ENCODE measurements around the gene PCDHA12. TPM values are rescaled to one million over a fixed set of nuclear protein-coding genes. Genes with fewer than 3 reads are reported as not detected.
A peak's percentile ranks its signal among the peaks of the same experiment; 100 is the strongest.

PCDHA12 gene
- total and polyA plus RNA-seq, 4 donors: 0.01 to 0.08 TPM; not detected in 2

- 38% methylated on average over 76 of the region's 76 CpGs for WGBS
Observed at GRCh38 chr5:140862441-140863295, 12.4 kb upstream of the PCDHA12 start.

GRCh38 chr5:140868721-140869554 lies 6.2 kb upstream of the PCDHA12 start, which contains the start of gene PCDHA11:
TSS of gene PCDHA11 (plus strand) at chr5:140868957. CDS start at chr5:140869104, 147 bp downstream.
- WGBS: 16% methylated on average over 41 of the region's 41 CpGs
- Histone ChIP-seq H3K9ac (ENCODE audit: low read depth in 1 of 2, low read length in 2 of 2) (no peak within 1 kb of the TSS), H3K9me3 (ENCODE audit: control insufficient read depth in 4 of 4, low read length in 3 of 4) (peaks cover 12 to 23% (median 17%) of the 10 kb centered on the region in 4 donors), H3K4me3 (ENCODE audit: low read depth in 1 of 3, low read length in 3 of 3) (peak within 1 kb of the TSS in 1 of 3 donors; percentile 5), H3K27me3 (ENCODE audit: control insufficient read depth in 4 of 4, insufficient read depth in 4 of 4, low read length in 3 of 4) (peaks cover 0 to 11% (median 5%) of the 10 kb centered on the region in 4 donors), H3K36me3 (ENCODE audit: control insufficient read depth in 4 of 4, insufficient read depth in 3 of 4, low read depth in 1 of 4, low read length in 3 of 4) (no peaks in the 10 kb centered on the region), H3K27ac (ENCODE audit: low read depth in 1 of 2, low read length in 2 of 2) (no peak within 1 kb of the TSS), H3K4me1 (ENCODE audit: control insufficient read depth in 4 of 4, insufficient read depth in 4 of 4, low read length in 3 of 4) (no peaks in the 10 kb centered on the region)
- no peak for DNase-seq (ENCODE audit: low spot score)
- TF ChIP-seq HNF4A (conservative IDR thresholded peaks at IDR 0.05): no peak
- no peak for TF ChIP-seq NR2F2 (IDR thresholded peaks at IDR 0.05)
- peak; percentile 21 for TF ChIP-seq CTCF (IDR thresholded peaks at IDR 0.05; ENCODE audit: low read depth, low read length, missing input control)
- TF ChIP-seq RAD21 (IDR thresholded peaks at IDR 0.05): peak; percentile 35 to 53
- TF ChIP-seq ATF3 (IDR thresholded peaks at IDR 0.05): no peak

More at GRCh38 chr5:140862441-140863295, 12.4 kb upstream of the PCDHA12 start:
- Histone ChIP-seq H3K36me3 (ENCODE audit: control insufficient read depth in 4 of 4, insufficient read depth in 3 of 4, low read depth in 1 of 4, low read length in 3 of 4) (peaks cover 0 to 4% (median 0%) of the 10 kb centered on the region in 4 donors), H3K9me3 (ENCODE audit: control insufficient read depth in 4 of 4, low read length in 3 of 4) (peaks cover 9 to 29% (median 26%) of the 10 kb centered on the region in 4 donors), H3K9ac (ENCODE audit: low read depth in 1 of 2, low read length in 2 of 2) (no peak overlapping the region), H3K27me3 (ENCODE audit: control insufficient read depth in 4 of 4, insufficient read depth in 4 of 4, low read length in 3 of 4) (peaks cover 0 to 8% (median 6%) of the 10 kb centered on the region in 4 donors), H3K4me1 (ENCODE audit: control insufficient read depth in 4 of 4, insufficient read depth in 4 of 4, low read length in 3 of 4) (no peaks in the 10 kb centered on the region), H3K27ac (ENCODE audit: low read depth in 1 of 2, low read length in 2 of 2) (no peak overlapping the region), H3K4me3 (ENCODE audit: low read depth in 1 of 3, low read length in 3 of 3) (peak overlapping the region in 1 of 3 donors; percentile 24)
- no peak for DNase-seq (ENCODE audit: low spot score)
- no peak for TF ChIP-seq TAF1 (conservative IDR thresholded peaks at IDR 0.05)

- Histone ChIP-seq H3K4me3 (ENCODE audit: low read depth in 1 of 3, low read length in 3 of 3) (no peak overlapping the region), H3K36me3 (ENCODE audit: control insufficient read depth in 4 of 4, insufficient read depth in 3 of 4, low read depth in 1 of 4, low read length in 3 of 4) (no peaks in the 10 kb centered on the region), H3K9ac (ENCODE audit: low read depth in 1 of 2, low read length in 2 of 2) (no peak overlapping the region), H3K27me3 (ENCODE audit: control insufficient read depth in 4 of 4, insufficient read depth in 4 of 4, low read length in 3 of 4) (peaks cover 0 to 11% (median 5%) of the 10 kb centered on the region in 4 donors), H3K27ac (ENCODE audit: low read depth in 1 of 2, low read length in 2 of 2) (no peak overlapping the region), H3K9me3 (ENCODE audit: control insufficient read depth in 4 of 4, low read length in 3 of 4) (peaks cover 12 to 23% (median 17%) of the 10 kb centered on the region in 4 donors), H3K4me1 (ENCODE audit: control insufficient read depth in 4 of 4, insufficient read depth in 4 of 4, low read length in 3 of 4) (no peaks in the 10 kb centered on the region)
- WGBS: 48% methylated on average over 5 of the region's 5 CpGs
- DNase-seq (ENCODE audit: low spot score): no peak
- TF ChIP-seq JUND (IDR thresholded peaks at IDR 0.05) (no peak), GABPA (IDR thresholded peaks at IDR 0.05 in 1 of 2, conservative IDR thresholded peaks at IDR 0.05 in 1 of 2) (no peak), HNF4A (conservative IDR thresholded peaks at IDR 0.05) (no peak), CTCF (IDR thresholded peaks at IDR 0.05; ENCODE audit: low read depth, low read length, missing input control) (no peak), FOXA2 (IDR thresholded peaks at IDR 0.05) (no peak), MAX (IDR thresholded peaks at IDR 0.05) (no peak), RAD21 (IDR thresholded peaks at IDR 0.05) (no peak), EGR1 (IDR thresholded peaks at IDR 0.05; ENCODE audit: low read depth in 2 of 2) (no peak), REST (IDR thresholded peaks at IDR 0.05) (no peak), HNF4G (IDR thresholded peaks at IDR 0.05) (no peak), SP1 (IDR thresholded peaks at IDR 0.05) (no peak), YY1 (IDR thresholded peaks at IDR 0.05) (no peak)
Observed at GRCh38 chr5:140869555-140869886, 5.6 kb upstream of the PCDHA12 start.

Measured in liver (tissue), 9 donors.